ENCODE data around the gene SLC37A3. TPM values are rescaled to one million over a fixed set of nuclear protein-coding genes. Genes with fewer than 3 reads are reported as not detected.
"Not testable (repeated sequence)": the region's sequence is repeated elsewhere in the genome, so short reads cannot be mapped to it uniquely, and the experiment has no call there.

The SLC37A3 gene
- total and polyA plus RNA-seq, 2 donors (not counting 3 experiments of a cell fraction or from before 2014, with no cell fraction given): 32.7 to 59.7 TPM

DNA sequence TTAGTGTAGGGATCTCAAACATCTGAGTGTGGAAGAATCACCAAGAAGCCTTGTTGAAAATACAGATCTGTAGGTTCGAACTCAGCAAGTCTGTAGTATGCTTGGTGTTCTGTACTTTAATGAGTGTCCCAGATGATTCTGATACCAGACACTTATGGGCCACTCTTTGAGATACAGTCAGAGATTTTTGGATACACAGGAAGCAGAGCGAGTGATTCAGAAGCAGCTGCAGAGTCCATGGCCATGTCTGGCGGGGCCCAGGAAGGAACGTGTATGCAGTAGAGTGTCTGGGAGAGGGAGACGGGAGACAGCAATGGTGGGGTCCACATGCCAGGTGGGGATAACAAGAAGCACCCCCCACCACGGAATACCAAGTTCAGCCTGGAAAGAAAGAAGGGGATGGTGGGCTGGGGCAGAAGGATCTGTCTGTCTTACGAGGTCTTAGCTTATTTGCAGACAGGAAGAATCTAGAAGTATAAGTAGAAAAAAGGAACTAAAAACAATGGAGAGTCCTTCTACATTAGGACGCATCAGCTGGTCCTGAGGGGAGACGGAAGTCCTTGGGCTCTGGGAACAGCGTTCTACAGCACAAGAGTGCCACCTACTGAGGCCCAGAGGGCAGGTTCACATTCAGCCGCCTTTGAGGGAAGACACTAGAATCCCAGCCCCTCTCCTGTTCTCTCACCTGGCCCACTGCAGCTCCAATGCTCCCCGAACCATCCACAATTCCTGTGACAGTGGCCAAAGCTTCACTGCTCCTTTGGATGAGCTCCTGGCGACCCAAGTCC lies 55.4 kb downstream of the SLC37A3 start:
- ChIA-PET CTCF (interaction anchor here (0.6 to 1.1 kb wide), 6 partner anchors 11 to 697 kb away, joined by 3 to 5 read pairs (median 3); no protein-coding TSS in a partner anchor), POLR2A (no interaction called here)
- Histone ChIP-seq H2AFZ (ENCODE audit: low read depth, low read length) (no peak overlapping the region), H3K27me3 (ENCODE audit: control insufficient read depth in 2 of 2, insufficient read depth in 2 of 2, low read length in 2 of 2) (no peaks in the 10 kb centered on the region), H3K4me2 (ENCODE audit: insufficient read depth, low read length) (no peak overlapping the region), H3K4me1 (ENCODE audit: control insufficient read depth, extremely low read depth, insufficient read depth, low read length) (peaks cover 6% of the 10 kb centered on the region), H3K36me3 (ENCODE audit: control insufficient read depth in 2 of 2, extremely low read depth in 1 of 2, insufficient read depth in 2 of 2, low read length in 2 of 2) (peaks cover 7 to 10% of the 10 kb centered on the region in 2 experiments), H3K27ac (ENCODE audit: insufficient read depth, low read depth, low read length) (no peak overlapping the region), H3K9ac (replicated peaks; ENCODE audit: extremely low read depth, insufficient read depth, low read length) (no peak overlapping the region), H3K4me3 (replicated peaks in 1 of 3; ENCODE audit: insufficient read depth in 1 of 3, low read depth in 1 of 3, low read length in 3 of 3) (no peak overlapping the region), H3K79me2 (ENCODE audit: control insufficient read depth, insufficient read depth, low read length) (no peaks in the 10 kb centered on the region), H3K9me1 (replicated peaks; ENCODE audit: control insufficient read depth, extremely low read depth, insufficient read depth, low read length) (no peaks in the 10 kb centered on the region), H4K20me1 (replicated peaks; ENCODE audit: control insufficient read depth, extremely low read depth, insufficient read depth, low read length) (no peaks in the 10 kb centered on the region), H3K9me3 (replicated peaks; ENCODE audit: control insufficient read depth, insufficient read depth, low read length) (no peaks in the 10 kb centered on the region)
- no TSS peak for BruUV-seq (replicated peaks)
- FAIRE-seq: peak; percentile 86
- TF ChIP-seq FOS (IDR thresholded peaks at IDR 0.05; ENCODE audit: borderline replicate concordance, insufficient read depth, low read length): no peak
- TF ChIP-seq, protein P1, sequence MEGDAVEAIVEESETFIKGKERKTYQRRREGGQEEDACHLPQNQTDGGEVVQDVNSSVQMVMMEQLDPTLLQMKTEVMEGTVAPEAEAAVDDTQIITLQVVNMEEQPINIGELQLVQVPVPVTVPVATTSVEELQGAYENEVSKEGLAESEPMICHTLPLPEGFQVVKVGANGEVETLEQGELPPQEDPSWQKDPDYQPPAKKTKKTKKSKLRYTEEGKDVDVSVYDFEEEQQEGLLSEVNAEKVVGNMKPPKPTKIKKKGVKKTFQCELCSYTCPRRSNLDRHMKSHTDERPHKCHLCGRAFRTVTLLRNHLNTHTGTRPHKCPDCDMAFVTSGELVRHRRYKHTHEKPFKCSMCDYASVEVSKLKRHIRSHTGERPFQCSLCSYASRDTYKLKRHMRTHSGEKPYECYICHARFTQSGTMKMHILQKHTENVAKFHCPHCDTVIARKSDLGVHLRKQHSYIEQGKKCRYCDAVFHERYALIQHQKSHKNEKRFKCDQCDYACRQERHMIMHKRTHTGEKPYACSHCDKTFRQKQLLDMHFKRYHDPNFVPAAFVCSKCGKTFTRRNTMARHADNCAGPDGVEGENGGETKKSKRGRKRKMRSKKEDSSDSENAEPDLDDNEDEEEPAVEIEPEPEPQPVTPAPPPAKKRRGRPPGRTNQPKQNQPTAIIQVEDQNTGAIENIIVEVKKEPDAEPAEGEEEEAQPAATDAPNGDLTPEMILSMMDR (IDR thresholded peaks at IDR 0.05; ENCODE audit: extremely low read depth in 1 of 2, insufficient read depth in 1 of 2, low read depth in 1 of 2, low read length in 2 of 2): peak; percentile 40 to 60
- intact Hi-C loops (cut with micrococcal nuclease): loop anchor here (1.0 to 10.0 kb wide), 4 partner anchors 168 to 672 kb away; partner anchors contain the start of gene MRPS33
- dilution Hi-C loops (cut with MboI; ENCODE audit: extremely low pct_ligation_motif_present, low sequenced_read_pairs): no loop called here
- peak; percentile 31 for DNase-seq (ENCODE audit: low read depth, low spot score)

DNA sequence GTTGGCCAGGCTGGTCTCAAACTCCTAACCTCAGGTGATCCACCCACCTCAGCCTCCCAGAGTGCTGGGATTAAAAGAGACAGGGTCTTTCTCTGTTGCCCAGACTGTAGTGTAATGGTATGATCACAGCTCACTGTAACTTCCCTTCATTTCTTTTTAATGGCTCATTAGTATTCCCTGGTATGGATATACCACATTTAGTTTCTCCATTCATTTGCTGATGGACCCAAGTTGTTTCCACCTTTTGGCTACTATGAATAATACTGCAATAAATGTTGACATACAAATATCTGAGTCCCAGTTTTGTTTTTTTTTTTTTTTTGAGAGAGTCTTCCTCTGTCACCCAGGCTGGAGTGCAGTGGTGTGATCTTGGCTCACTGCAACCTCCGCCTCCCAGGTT lies 59.4 kb downstream of the SLC37A3 start:
- H2AFZ ChIP-seq (ENCODE audit: low read depth, low read length); H4K20me1 ChIP-seq (replicated peaks; ENCODE audit: control insufficient read depth, extremely low read depth, insufficient read depth, low read length); H3K79me2 ChIP-seq (ENCODE audit: control insufficient read depth, insufficient read depth, low read length); BruUV-seq (replicated peaks); H3K9me3 ChIP-seq (replicated peaks; ENCODE audit: control insufficient read depth, insufficient read depth, low read length); H3K27ac ChIP-seq (ENCODE audit: insufficient read depth, low read depth, low read length); POLR2A ChIA-PET; H3K4me1 ChIP-seq (ENCODE audit: control insufficient read depth, extremely low read depth, insufficient read depth, low read length); H3K27me3 ChIP-seq (ENCODE audit: control insufficient read depth in 2 of 2, insufficient read depth in 2 of 2, low read length in 2 of 2); FAIRE-seq; intact Hi-C loops (cut with micrococcal nuclease); CTCF ChIA-PET; H3K4me2 ChIP-seq (ENCODE audit: insufficient read depth, low read length); H3K9me1 ChIP-seq (replicated peaks; ENCODE audit: control insufficient read depth, extremely low read depth, insufficient read depth, low read length); dilution Hi-C loops (cut with MboI; ENCODE audit: extremely low pct_ligation_motif_present, low sequenced_read_pairs); DNase-seq (ENCODE audit: low read depth, low spot score); H3K4me3 ChIP-seq (replicated peaks in 1 of 3; ENCODE audit: insufficient read depth in 1 of 3, low read depth in 1 of 3, low read length in 3 of 3); H3K9ac ChIP-seq (replicated peaks; ENCODE audit: extremely low read depth, insufficient read depth, low read length): not testable (repeated sequence)
- peaks cover 4 to 13% of the 10 kb centered on the region in 2 experiments for H3K36me3 ChIP-seq (ENCODE audit: control insufficient read depth in 2 of 2, extremely low read depth in 1 of 2, insufficient read depth in 2 of 2, low read length in 2 of 2)
